PC-3 (cell line): ENCODE results near the gene MYLK4. TPM values are rescaled to one million over a fixed set of nuclear protein-coding genes. Genes with fewer than 3 reads are reported as not detected.

Experiments
- ATAC-seq: fragments of 200-7000 bp; cut with Tn5 transposase; 2 replicates; pipeline ENCODE4 v1.9.1; 2020; ENCODE audit warnings: mild to moderate bottlenecking, moderate library complexity
- BruUV-seq: library from RNA; stranded (reverse); fragments of 400-500 nt; replicated peaks from 2 replicates; lab custom pipeline; 2021; lab: Mats Ljungman, UMichigan
- CTCF ChIA-PET: fragments of 300-600 bp; sonication (Branson Sonifier 250); formaldehyde crosslinking; loops from one replicate; lab custom pipeline; 2022; ENCODE audit warnings: antibody characterized with exemption; lab: Charles Lee
- POLR2A ChIA-PET: fragments of 300-600 bp; sonication (Branson Sonifier 250); formaldehyde crosslinking; loops from one replicate; lab custom pipeline; 2022; ENCODE audit warnings: antibody characterized with exemption; ENCODE audit not compliant: unreplicated experiment; lab: Charles Lee
- DNase-seq: peaks from one replicate; pipeline ENCODE4 v3.0.0-alpha.2; 2015
- H2AFZ ChIP-seq: fragments of 300-600 bp; sonication (generic); 2 replicates; pipeline ENCODE4 v1.6.0; 2016; ENCODE audit warnings: antibody characterized with exemption, low read length
- H3F3A ChIP-seq: fragments of 300-600 bp; sonication (generic); one replicate; pipeline ENCODE4 v1.6.0; 2017; ENCODE audit warnings: antibody characterized with exemption, low read length, control low read depth, mild to moderate bottlenecking; ENCODE audit not compliant: unreplicated experiment
- H3K27ac ChIP-seq: fragments of 300-600 bp; sonication (generic); 2 replicates; pipeline ENCODE4 v1.5.1; 2016; ENCODE audit warnings: mild to moderate bottlenecking, low read length
- H3K27me3 ChIP-seq: fragments of 300-600 bp; sonication (generic); 2 replicates; pipeline ENCODE4 v1.6.1; 2016; ENCODE audit warnings: low read length, mixed read lengths
- H3K36me3 ChIP-seq: fragments of 300-600 bp; sonication (generic); 2 replicates; pipeline ENCODE4 v1.6.1; 2016; ENCODE audit warnings: low read depth, mixed run types, low read length, mixed read lengths
- H3K4me1 ChIP-seq: fragments of 300-600 bp; sonication (generic); 2 replicates; pipeline ENCODE4 v1.5.1; 2016; ENCODE audit warnings: low read length; ENCODE audit not compliant: insufficient read depth
- H3K4me2 ChIP-seq: fragments of 300-600 bp; sonication (generic); 2 replicates; pipeline ENCODE4 v1.6.0; 2016; ENCODE audit warnings: low read length
- H3K4me3 ChIP-seq: fragments of 300-600 bp; sonication (generic); 2 replicates; pipeline ENCODE4 v1.5.1; 2016; ENCODE audit warnings: mild to moderate bottlenecking, low read length, mixed read lengths
- H3K79me2 ChIP-seq: fragments of 300-600 bp; sonication (generic); 2 replicates; pipeline ENCODE4 v1.6.1; 2017; ENCODE audit warnings: low read length, mixed read lengths
- H3K9ac ChIP-seq: fragments of 300-600 bp; sonication (generic); 2 replicates; pipeline ENCODE4 v1.6.0; 2016; ENCODE audit warnings: mild to moderate bottlenecking, low read length
- H3K9me2 ChIP-seq: fragments of 300-600 bp; sonication (generic); replicated peaks from 2 replicates; pipeline ENCODE4 v1.6.1; 2016; ENCODE audit warnings: mixed run types, low read length, mixed read lengths
- H3K9me3 ChIP-seq: fragments of 300-600 bp; sonication (generic); 2 replicates; pipeline ENCODE4 v1.6.1; 2016; ENCODE audit warnings: low read length, mixed read lengths
- H4K20me1 ChIP-seq: fragments of 300-600 bp; sonication (generic); 2 replicates; pipeline ENCODE4 v1.6.1; 2016; ENCODE audit warnings: low read length, mixed read lengths
- CTCF ChIP-seq: fragments of 300-600 bp; sonication (generic); conservative IDR thresholded peaks from 2 replicates; pipeline ENCODE4 v1.5.1; 2017; ENCODE audit warnings: antibody characterized with exemption, low read depth, mild to moderate bottlenecking, low read length
- EZH2 ChIP-seq: fragments of 300-600 bp; sonication (generic); IDR thresholded peaks from one replicate; pipeline ENCODE4 v1.6.1; 2017; ENCODE audit warnings: antibody characterized with exemption, mild to moderate bottlenecking, low read length; ENCODE audit not compliant: unreplicated experiment
- EZH2phosphoT487 ChIP-seq: fragments of 300-600 bp; sonication (generic); IDR thresholded peaks from 2 replicates; pipeline ENCODE4 v1.6.1; 2018; ENCODE audit warnings: mild to moderate bottlenecking, antibody characterized with exemption, low read length, borderline replicate concordance
- intact Hi-C: fragments of 100-400 bp; cut with micrococcal nuclease; formaldehyde crosslinking; loops from 2 replicates; pipeline ENCODE4 v1.9.0; 2023
- total RNA-seq: library from RNA; depleted of rRNA; stranded (reverse); fragments of >200 nt; gene quantifications from 2 replicates; pipeline ENCODE4 v1.2.3, GENCODE V29; 2014

Gene MYLK4
- total RNA-seq, 1 experiment from 2014 or later = 0.11 TPM

- no peak overlapping the region for H3K9ac ChIP-seq
- TF ChIP-seq EZH2phosphoT487 = no peak
- TF ChIP-seq CTCF = no peak
- TF ChIP-seq EZH2 = no peak
- BruUV-seq = no TSS peak
- H3F3A ChIP-seq = no peaks in the 10 kb centered on the region
- no peak overlapping the region for H2AFZ ChIP-seq
- H3K4me1 ChIP-seq = peaks cover 15% of the 10 kb centered on the region
- ChIA-PET POLR2A (no interaction called here), CTCF (no interaction called here)
- H3K27me3 ChIP-seq = no peaks in the 10 kb centered on the region
- H3K4me3 ChIP-seq = no peak overlapping the region
- no peaks in the 10 kb centered on the region for H3K79me2 ChIP-seq
- DNase-seq (no peak), ATAC-seq (no peak)
- H3K27ac ChIP-seq = no peak overlapping the region
- no peaks in the 10 kb centered on the region for H4K20me1 ChIP-seq
- intact Hi-C loops = no loop called here
- H3K9me3 ChIP-seq = no peaks in the 10 kb centered on the region
- H3K36me3 ChIP-seq = no peaks in the 10 kb centered on the region
- H3K9me2 ChIP-seq = no peaks in the 10 kb centered on the region
- H3K4me2 ChIP-seq = no peak overlapping the region
Observed at GRCh38 chr6:2619651-2620050, 131.1 kb downstream of the MYLK4 start.

GRCh38 chr6:2617729-2618128 lies 133.0 kb downstream of the MYLK4 start:
- H3K27me3 ChIP-seq = no peaks in the 10 kb centered on the region
- H3K9ac ChIP-seq = no peak overlapping the region
- H3K9me2 ChIP-seq = no peaks in the 10 kb centered on the region
- BruUV-seq = no TSS peak
- H2AFZ ChIP-seq = no peak overlapping the region
- H3F3A ChIP-seq = no peaks in the 10 kb centered on the region
- H3K36me3 ChIP-seq = no peaks in the 10 kb centered on the region
- no peaks in the 10 kb centered on the region for H4K20me1 ChIP-seq
- ChIA-PET CTCF (no interaction called here), POLR2A (interaction anchor here (0.6 kb wide), 1 partner anchor 82 kb away, joined by 3 read pairs; no protein-coding TSS in a partner anchor)
- no peaks in the 10 kb centered on the region for H3K9me3 ChIP-seq
- TF ChIP-seq CTCF (no peak), EZH2phosphoT487 (no peak), EZH2 (no peak)
- no peak overlapping the region for H3K27ac ChIP-seq
- DNase-seq (no peak), ATAC-seq (no peak)
- no peak overlapping the region for H3K4me3 ChIP-seq
- no peaks in the 10 kb centered on the region for H3K79me2 ChIP-seq
- intact Hi-C loops = no loop called here
- no peak overlapping the region for H3K4me2 ChIP-seq
- H3K4me1 ChIP-seq = peaks cover 1% of the 10 kb centered on the region; the same call in 1 of the 2 replicates

- no peaks in the 10 kb centered on the region for H3K27me3 ChIP-seq
- ChIA-PET POLR2A (no interaction called here), CTCF (no interaction called here)
- H3K9me3 ChIP-seq = no peaks in the 10 kb centered on the region
- no peaks in the 10 kb centered on the region for H3K36me3 ChIP-seq
- intact Hi-C loops = no loop called here
- no TSS peak for BruUV-seq
- H3K9ac ChIP-seq = no peak overlapping the region
- H2AFZ ChIP-seq = no peak overlapping the region
- H4K20me1 ChIP-seq = no peaks in the 10 kb centered on the region
- no peak overlapping the region for H3K4me3 ChIP-seq
- H3F3A ChIP-seq = no peaks in the 10 kb centered on the region
- H3K79me2 ChIP-seq = no peaks in the 10 kb centered on the region
- H3K9me2 ChIP-seq = no peaks in the 10 kb centered on the region
- no peaks in the 10 kb centered on the region for H3K4me1 ChIP-seq
- DNase-seq (no peak), ATAC-seq (no peak)
- no peak overlapping the region for H3K27ac ChIP-seq
- TF ChIP-seq EZH2 (no peak), CTCF (no peak), EZH2phosphoT487 (no peak)
- no peak overlapping the region for H3K4me2 ChIP-seq
Observed at GRCh38 chr6:2616811-2617210, 133.9 kb downstream of the MYLK4 start.
